ENCODE results near the gene WNT7A.

DNA sequence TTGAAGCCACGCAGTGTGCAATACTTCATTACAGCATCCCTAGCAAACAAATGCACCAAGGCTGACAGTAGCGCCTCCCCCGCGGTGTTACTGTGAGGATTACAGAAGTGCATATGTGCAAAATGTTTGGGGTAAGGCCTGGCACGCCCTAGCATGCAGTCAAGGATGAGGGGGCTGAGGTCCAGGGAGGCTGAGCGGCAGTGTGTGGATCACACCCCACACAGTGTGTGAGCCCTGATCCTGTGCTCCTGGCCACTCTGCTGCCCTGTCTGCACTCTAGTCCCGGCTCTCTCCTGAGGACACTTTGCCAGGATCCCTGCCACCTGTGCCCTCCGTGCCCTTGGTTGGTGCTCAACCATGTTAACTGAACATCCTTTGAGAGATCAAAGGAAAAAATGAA is 71.3 kb downstream of the WNT7A start:
- TF ChIP-seq POLR2A (IDR thresholded peaks at IDR 0.05), result no peak
- TF ChIP-seq, protein P1, sequence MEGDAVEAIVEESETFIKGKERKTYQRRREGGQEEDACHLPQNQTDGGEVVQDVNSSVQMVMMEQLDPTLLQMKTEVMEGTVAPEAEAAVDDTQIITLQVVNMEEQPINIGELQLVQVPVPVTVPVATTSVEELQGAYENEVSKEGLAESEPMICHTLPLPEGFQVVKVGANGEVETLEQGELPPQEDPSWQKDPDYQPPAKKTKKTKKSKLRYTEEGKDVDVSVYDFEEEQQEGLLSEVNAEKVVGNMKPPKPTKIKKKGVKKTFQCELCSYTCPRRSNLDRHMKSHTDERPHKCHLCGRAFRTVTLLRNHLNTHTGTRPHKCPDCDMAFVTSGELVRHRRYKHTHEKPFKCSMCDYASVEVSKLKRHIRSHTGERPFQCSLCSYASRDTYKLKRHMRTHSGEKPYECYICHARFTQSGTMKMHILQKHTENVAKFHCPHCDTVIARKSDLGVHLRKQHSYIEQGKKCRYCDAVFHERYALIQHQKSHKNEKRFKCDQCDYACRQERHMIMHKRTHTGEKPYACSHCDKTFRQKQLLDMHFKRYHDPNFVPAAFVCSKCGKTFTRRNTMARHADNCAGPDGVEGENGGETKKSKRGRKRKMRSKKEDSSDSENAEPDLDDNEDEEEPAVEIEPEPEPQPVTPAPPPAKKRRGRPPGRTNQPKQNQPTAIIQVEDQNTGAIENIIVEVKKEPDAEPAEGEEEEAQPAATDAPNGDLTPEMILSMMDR (IDR thresholded peaks at IDR 0.05), result no peak
- TF ChIP-seq POLR2AphosphoS5 (IDR thresholded peaks at IDR 0.05), result no peak

Measured in stomach (tissue), 4 donors.